HG03575 (cell line): ENCODE results near the gene GMDS.

ENCODE experiments used
- ATAC-seq: cut with Tn5 transposase; IDR thresholded peaks from one replicate; pipeline ENCODE4 v1.9.1; 2021; ENCODE audit not compliant: unreplicated experiment, insufficient number of reproducible peaks, low FRiP score; ENCODE audit errors: extremely low read depth

Gene GMDS

DNA sequence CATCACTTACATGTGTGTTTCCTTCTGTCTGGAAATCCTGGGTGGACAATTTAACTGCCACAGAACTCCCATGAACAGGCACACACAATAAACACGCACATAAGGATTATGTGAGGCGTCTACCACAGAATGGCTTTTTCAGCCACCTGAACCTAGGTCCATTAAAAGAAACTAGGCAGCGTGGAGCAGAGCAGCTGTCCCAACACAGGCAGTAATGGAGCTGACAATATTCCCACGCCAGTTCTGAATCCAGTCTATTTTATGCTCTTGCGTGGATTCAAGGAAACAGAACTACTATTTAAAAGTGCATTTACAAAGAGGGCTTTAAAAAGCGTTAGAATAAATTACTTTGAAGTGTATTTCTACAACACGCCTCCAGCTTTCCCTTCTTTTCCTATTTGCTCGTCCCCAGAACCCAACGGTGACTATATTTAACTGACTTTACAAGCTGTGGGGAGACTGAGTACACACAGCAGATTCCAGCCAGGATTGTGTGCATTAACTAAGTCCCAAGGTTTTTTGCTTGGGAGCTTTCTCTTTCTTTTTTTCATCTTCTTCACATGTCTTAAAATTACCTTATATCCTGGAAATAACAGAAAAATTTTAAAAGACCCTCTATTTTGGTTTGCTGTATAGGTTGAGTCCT lies 95.9 kb downstream of the GMDS start:
- no peak for ATAC-seq

DNA sequence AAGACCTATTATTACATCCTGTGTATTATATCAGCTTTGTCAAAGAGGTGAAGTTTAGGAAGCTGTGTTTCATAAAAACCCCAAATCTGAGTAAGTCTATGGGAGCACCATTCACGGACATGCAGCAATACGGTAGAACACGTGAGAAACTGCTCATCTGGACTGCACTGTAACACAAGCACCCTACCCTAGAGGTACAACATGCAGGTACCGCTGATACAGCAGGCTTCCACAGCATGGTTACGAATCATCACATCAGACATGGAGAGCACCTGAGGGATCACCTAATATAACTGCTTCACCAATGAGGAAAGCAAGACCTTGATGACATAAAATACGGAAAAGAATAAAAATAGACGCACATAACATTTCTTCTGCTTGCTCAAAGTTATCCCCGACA lies 96.7 kb downstream of the GMDS start:
- ATAC-seq, result no peak

DNA sequence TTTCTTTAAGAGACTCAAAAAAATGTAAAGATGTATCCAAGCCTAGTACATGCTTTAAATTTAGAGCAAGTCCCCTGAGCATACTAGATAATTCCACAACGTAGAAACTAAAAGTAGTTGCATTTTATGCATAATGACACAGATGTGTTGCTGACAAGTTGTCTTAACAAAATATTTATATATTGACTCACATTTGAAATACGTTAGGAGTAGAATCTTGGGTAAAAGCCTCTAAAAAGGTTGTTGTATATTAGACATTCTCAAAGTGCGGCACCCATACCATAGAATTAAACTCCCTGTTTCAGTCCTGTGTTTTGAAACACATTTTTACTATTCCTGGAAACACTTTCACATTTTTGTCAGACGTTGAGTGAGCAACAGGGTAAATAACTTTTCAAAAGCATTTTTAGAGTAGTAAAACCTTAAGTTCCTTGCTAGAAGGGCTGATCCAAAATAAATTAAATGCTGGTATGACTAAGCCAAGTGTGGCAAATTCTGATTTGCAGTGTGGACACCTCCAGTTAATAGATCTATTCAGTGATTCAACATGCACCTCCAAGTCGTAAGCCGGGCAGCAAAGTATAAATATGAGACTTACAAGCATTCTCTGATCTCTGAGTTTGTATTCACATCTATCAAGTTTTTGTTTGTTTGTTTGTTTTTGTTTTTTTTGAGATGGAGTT lies 97.5 kb downstream of the GMDS start:
- no peak for ATAC-seq

DNA sequence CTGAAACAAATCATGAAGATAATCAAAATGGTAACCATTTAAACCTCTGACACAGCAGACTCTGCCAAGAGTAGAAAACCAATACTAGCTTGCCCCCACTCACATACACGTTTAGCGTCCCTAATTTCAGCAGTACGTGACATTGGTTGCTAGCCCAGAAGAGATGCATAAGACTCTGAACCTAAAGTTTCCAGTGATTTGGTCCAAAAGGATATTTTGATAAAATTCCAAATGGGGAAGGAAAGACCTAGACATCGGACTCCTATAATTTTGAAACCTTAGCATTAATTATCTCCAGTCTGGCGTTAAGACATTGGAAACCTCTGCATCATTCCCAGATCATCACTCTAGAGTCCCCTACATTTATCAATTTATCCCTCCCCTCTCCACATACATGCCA lies 98.1 kb downstream of the GMDS start:
- ATAC-seq, result no peak

DNA sequence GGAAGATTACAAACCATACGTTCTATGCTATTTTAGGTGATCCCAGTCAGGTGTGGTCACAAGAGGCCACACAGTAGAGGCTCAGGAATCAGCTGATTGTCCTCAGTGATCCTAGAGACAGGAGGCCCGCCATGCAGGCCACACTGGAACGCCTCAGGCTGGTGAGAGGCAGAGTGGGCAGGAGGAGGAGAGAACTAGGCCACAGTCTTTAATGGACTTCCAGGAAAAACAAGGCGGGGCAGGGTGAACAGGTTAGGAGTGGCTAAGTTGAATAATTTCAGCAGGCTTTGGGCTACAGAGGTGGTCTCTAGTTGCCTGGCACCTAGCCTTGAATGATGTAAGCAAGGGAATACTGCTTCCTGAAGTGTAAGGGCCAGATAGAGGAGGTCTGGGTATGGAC lies 101.2 kb downstream of the GMDS start:
- ATAC-seq, result no peak

DNA sequence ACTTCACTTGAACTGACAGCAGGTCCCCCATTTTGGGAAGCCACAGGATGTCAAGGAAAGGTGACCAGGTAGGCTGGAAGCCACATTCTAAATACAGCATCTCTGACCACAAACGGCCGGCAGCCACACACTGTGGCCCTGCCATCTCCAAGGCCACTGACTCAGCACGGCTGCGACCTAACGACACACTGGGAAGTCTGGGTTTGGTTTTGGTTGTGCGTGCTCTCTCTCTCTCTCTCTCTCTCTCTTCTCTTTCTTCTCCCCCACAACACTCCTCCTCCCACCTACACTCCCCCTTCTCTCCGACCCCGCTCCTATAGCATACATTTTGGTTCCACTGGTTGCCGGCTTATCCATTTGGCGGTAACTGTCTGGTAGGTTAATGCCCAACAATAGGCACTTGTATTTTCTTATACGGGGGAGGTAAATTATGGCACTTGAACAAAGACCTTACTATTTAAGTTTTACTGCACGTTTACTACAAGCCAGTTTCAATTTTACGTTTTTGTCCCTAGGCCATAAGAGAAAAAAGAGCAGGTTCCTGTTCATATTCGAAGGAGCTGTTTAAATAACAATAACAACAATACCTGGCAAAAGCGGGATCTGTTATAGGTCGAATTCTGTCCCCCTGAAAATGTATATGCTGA lies 103.6 kb downstream of the GMDS start:
- no peak for ATAC-seq

DNA sequence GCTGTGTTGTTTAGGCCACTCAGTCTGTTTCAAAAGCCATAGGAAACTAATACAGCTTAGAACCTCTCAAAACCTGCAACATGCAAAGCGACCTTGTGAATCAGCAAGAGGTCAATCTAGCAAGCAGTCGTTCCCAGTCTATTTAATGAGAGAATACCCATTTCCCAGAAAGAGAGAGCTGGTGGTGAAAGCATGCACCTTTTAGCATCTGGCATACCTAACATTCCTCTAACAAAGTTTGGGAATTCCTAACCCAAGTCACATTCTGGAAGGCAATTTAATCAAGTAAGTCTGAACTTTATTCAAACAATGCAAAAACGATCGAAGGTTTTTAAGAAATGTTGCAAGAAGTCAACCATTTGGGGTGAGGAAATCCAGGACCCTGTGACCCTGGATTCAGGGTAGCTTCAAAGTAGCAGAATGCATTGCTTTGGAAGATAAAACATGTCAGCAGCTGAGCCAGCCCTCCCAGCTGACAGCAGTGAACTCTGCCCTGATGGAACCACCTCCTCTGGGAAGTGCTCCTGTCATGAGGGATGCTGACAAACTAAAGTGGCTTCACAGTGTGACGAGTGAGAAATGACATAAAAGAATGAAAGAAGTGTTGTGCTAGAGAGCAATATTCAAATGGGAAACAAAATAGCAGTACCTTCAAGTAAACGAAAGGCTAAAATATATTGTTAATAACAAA lies 104.8 kb downstream of the GMDS start:
- ATAC-seq, result no peak

DNA sequence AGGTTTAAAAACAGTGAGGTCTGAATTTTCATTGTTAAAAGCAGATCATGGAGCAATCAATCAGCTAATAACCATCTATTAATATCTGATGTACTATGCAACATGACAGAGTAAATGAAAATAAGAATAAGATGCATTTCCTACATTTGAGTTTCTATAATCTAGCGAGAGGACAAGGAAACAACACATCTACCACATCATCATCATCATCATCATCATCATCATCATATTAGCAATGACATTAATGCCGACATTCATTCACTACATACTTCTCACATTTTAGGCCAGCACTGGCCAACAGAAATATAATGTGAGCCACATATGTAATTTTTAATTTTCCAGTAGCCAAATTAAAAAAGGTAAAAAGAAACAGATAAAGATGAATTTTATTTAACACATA lies 110.0 kb downstream of the GMDS start:
- no peak for ATAC-seq

DNA sequence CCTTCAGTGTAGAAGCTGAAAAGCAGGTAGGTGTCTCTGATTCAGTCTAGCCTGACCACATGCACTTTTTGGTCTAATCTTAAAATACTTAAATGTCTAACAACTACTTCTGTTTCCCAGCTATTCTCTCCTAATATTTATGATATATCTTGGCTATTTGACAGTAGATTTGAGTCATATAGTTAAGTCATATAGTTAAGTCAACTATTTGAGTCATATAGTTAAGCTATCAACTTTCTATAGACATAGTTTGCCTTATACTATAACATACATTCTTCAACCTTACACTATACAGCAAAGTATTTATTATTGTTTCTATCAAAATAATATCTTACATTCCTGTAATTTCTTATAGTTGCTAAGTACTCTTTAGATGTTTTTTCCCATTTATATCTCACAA lies 110.9 kb downstream of the GMDS start:
- ATAC-seq, result no peak

DNA sequence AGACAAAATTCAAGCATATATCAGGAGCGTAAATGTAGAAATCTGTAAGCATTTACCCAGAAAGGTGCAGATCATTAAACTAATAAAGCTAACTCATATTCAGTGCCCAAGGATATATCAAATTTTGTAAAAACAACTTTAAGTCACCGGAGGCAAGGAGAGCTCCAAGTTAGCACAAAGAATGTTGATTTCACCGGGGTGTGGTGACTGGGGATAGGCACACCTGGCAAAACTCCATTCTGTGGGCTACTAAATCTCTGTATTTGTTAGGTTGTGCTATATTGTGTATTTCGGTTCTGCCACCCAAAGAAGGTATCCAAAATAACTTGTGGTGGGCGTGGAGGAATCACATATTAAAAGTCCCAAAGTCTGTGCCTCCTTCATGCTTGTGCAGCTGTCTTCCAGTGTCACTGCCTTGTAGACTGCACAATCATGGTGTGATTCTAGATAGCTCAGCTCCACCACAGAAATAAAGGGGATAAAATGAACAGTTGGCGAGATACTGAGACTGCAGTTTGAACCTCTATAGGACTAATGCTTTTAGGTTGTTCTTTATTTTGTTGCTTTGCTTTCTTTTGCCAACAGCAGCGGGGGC lies 111.6 kb downstream of the GMDS start:
- no peak for ATAC-seq

DNA sequence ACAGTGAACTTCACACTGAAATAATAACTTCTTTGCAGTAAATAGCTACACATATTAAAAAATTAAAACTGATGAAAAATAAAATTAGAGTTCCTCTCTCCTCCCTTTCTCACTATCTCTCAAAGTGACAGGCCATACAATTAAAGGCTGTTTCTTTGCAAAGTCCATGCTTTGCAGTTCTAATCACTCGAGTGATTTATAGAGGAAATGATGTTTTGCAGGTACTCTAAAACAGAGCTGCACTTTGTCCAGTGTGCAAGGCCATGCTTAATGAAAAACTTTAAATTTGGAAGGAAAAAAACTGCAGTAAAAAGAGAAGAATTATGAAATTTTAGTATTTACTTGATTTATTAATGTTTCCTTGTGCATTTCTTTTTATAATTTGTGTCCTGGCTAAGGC lies 112.5 kb downstream of the GMDS start:
- ATAC-seq, result no peak

DNA sequence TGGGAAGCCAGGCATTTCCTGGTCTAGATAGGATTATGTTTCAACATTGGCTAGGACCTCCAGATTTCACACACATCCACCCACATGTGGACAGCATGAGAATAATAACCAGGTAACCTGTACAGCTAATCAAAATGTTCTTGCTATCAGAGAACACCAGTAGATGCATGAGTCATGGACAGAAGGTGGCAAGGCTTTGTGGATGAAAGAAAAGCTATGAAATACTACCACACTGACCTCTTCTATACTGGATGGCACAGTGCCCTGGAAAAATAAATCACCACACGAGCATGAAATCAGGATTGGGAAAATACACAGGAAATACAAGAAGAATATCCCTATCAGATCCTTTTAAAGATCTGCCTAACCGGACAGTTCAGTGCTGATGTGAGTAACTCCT lies 113.0 kb downstream of the GMDS start:
- ATAC-seq, result no peak

DNA sequence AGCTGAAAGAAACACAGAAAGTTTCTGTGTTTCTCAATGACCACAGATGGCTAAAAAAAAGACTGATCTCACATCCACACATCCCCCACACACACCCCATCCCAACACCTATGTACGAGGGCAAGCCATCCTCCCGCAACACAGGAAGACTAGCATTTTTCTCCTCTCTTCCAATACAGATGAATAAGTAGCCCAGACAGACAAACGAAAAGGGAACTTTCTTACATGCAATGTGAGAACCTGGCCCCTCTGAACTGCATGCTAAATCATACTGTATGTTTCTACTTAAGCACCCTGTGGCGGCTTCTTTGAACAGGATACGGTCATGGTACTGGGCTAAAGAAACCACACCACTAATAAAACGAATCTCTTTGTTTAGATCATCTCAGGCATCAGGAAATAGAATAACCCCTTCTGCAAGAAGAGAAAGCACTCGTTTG lies 116.2 kb downstream of the GMDS start:
- ATAC-seq, result no peak

DNA sequence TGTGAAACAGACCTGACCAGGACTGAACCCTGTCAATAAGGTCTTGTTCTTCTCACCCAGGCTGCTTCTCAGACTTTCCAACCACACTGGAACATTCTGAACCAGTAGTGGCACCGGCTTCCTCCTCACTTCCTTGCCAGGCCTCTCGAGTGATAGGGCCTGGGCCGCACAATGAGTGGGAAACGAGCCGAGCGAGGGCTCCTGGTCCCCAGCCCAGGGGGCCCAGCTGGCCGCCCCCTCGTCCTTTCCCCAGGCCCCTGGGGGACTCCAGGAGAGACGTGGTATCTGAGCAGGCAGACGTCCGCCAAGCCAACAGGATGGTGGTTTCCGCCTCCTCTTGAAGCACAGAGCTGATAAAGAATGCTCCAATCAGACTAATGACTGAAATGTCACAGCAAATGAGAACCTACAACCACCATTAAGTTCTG lies 117.9 kb downstream of the GMDS start:
- ATAC-seq, result no peak

DNA sequence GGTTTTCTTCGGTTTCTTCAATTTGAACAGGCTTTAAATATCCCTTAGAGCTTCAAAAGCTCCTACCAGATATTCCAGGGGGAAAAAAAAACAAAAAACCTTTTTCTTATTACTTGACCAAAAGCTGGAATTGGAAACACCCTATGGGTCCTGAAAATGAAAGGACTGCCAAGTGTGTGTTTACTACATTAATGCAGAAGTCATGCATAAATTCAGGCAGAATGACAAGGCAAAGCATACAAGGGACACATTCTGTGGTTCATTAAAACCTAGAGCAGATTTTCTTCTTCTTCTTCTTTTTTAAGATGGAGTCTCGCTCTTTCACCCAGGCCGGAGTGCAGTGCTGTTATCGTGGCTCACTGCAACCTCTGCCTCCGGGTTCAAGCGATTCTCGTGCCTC lies 119.1 kb downstream of the GMDS start:
- no peak for ATAC-seq

DNA sequence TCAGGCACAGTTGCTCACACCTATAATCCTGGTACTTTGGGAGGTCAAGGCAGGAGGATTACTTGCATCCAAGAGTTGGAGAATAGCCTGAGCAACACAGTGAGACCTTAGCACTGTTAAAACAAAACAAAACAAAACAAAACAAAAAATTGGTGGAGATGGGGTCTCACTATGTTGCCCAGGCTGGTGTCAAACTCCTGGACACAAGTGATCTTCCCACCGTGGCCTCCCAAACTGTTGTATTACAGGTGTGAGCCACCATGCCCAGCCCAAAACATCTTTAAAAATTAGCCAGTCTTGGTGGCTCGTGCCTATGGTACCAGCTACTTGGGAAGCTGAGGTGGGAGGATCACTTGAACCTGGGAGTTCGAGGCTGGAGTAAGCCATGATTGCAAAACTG lies 120.2 kb downstream of the GMDS start:
- no peak for ATAC-seq

DNA sequence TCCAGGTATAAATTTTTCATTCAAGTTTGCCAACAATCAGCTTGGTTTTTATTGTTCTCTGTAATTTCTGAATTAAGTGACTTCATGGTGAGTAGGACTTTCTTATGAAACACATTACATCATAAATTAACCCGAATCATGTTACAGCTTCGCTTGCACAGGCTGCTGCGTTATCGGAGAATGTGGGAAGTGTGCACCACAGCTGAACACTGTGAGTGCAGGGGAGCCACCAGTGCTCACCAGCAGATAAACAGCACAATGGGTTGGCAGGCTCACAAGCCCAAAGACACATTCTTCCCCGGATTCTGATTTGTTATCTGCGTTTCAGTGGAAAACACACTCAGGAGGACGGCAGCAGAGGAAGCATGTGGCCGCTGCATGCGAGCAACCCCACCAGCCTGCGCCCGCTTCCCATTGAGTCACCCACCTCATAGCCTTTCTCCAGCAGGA lies 121.1 kb downstream of the GMDS start:
- no peak for ATAC-seq

DNA sequence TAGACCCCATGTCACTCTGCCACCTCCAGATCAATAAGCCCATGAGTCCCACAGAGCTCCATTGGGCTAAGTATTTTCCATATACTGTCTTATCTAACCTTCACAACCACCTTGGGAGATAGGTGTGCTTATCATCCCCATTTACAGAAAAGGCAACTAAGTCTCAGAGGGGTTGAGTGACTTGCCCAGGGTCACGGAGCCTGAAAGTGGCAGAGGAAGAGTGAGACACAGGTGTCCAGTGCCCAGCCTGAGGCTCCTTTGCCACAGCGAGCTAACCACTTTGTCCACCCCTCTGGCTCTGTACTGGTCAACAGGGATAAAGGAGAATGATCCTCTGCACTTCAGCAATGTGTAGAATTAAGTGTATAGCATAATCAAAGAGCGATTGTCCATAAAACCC lies 124.5 kb downstream of the GMDS start:
- no peak for ATAC-seq

DNA sequence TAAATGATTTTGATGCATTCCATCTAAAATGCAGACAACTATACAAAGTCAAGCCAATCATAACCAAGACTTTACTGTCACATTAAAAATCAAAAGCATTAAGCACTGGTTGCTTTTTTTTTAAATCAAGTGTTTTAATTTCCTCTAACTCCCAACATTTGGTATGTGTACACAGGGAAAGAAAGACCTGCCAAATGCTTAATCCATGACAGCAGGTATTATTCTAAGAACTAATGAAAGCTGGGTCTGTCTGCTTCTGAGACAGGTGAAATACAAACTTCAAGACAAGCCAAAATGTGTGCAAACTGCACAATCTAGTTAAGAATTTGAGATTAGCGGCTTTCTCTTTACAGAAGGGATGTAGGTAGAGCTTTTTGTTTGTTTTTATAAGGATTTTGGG lies 126.1 kb downstream of the GMDS start:
- no peak for ATAC-seq
